ENCODE data around the gene CACNA1C. TPM values are rescaled to one million over a fixed set of nuclear protein-coding genes. Genes with fewer than 3 reads are reported as not detected.

CACNA1C gene
- total RNA-seq, 2 donors from 2014 or later = 8.1 to 18.2 TPM

DNA sequence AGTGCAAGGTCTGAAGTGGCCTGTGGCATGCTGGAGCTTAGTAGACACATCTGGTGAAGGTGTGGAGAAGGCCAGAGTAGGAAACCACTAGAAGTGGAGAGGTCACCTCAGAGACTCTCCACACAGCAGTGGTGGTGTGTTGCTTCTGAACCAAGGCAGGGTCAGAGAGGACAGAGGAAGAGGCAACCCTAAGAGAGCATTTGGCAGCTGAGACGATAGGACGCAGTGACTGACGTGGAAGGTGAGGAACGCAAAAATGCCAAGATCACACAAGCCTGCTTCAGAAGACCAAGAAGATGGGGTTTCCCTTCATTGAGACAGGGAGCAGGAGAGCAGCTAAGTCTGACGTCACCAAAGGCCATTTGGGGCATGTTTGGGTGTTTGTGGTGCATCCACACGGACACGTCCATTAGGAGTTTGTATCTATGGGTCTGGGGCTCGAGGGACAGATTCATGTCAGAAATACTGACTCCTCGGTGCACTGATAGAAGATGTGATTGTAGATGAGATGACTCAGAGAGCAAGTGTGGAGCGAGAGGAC is 338.1 kb downstream of the CACNA1C start:
- no peak for DNase-seq (ENCODE audit: low spot score)
- intact Hi-C loops (cut with DNase I) = loop anchor here (10.0 kb wide), 1 partner anchor 216 kb away; no protein-coding TSS in a partner anchor
- Histone ChIP-seq H3K36me3 (no peaks in the 10 kb centered on the region), H3K9me3 (no peaks in the 10 kb centered on the region), H3K27me3 (replicated peaks; ENCODE audit: insufficient read depth) (no peaks in the 10 kb centered on the region), H3K4me3 (no peak overlapping the region), H3K4me1 (replicated peaks) (no peaks in the 10 kb centered on the region), H3K27ac (no peak overlapping the region)
- 95% methylated on average over 10 of the region's 10 CpGs for WGBS
- TF ChIP-seq, protein P1, sequence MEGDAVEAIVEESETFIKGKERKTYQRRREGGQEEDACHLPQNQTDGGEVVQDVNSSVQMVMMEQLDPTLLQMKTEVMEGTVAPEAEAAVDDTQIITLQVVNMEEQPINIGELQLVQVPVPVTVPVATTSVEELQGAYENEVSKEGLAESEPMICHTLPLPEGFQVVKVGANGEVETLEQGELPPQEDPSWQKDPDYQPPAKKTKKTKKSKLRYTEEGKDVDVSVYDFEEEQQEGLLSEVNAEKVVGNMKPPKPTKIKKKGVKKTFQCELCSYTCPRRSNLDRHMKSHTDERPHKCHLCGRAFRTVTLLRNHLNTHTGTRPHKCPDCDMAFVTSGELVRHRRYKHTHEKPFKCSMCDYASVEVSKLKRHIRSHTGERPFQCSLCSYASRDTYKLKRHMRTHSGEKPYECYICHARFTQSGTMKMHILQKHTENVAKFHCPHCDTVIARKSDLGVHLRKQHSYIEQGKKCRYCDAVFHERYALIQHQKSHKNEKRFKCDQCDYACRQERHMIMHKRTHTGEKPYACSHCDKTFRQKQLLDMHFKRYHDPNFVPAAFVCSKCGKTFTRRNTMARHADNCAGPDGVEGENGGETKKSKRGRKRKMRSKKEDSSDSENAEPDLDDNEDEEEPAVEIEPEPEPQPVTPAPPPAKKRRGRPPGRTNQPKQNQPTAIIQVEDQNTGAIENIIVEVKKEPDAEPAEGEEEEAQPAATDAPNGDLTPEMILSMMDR (IDR thresholded peaks at IDR 0.05) = no peak
- no peak for TF ChIP-seq POLR2A (IDR thresholded peaks at IDR 0.05)
- no peak for TF ChIP-seq POLR2AphosphoS5 (IDR thresholded peaks at IDR 0.05)

DNA sequence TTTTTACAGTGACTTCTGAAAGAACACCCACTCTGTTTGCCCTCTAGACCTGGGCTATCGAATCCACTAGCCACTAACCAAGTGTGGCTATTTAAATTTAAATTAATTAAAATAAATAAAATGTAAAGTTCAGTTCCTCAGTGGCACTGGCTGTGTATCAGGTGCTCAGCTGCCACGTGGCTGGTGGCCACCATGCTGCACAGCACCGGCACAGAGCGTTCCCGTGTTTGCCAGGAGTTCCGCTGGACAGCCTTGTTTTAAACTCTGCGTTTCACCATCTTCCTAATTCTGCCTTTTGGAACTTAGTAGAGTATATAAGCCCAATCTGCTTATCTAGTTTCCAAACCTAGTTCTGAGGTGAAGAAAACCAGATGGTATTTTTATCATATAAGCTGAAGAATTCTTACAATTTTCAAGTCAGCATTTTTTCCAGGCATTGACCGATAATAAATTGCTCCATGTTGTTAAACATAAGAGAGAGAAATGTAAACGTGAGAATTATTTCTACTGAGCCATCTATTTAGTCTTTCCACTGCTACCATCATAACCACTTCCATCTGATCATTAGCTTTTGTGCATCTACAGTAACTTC is 339.0 kb downstream of the CACNA1C start:
- Histone ChIP-seq H3K36me3 (no peaks in the 10 kb centered on the region), H3K4me3 (no peak overlapping the region), H3K27me3 (replicated peaks; ENCODE audit: insufficient read depth) (no peaks in the 10 kb centered on the region), H3K4me1 (replicated peaks) (no peaks in the 10 kb centered on the region), H3K27ac (no peak overlapping the region), H3K9me3 (no peaks in the 10 kb centered on the region)
- TF ChIP-seq, protein P1 (IDR thresholded peaks at IDR 0.05) = no peak
- TF ChIP-seq POLR2AphosphoS5 (IDR thresholded peaks at IDR 0.05) = no peak
- TF ChIP-seq POLR2A (IDR thresholded peaks at IDR 0.05) = no peak
- DNase-seq (ENCODE audit: low spot score) = no peak
- intact Hi-C loops (cut with DNase I) = loop anchor here (10.0 kb wide), 1 partner anchor 217 kb away; no protein-coding TSS in a partner anchor
- WGBS = 90% methylated on average over 9 of the region's 9 CpGs

DNA sequence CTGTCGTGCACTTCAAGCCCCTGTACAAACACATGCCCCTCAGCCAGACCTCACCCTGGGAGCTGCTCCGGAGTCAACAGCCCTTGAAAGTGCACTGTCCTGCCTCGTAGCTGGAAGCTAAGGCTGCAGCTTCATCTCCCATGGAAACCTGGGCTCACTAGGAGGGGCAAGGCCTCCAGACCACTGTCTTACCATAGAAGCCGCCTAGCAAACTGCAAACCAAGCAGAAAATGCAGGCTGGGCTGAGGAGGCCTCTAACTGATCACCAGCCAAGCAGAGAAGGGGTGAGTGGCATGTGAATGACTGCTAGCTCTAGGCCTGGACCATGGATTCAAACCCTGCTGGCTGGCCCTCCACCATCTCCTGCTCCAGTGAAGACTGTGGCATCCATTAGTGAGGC is 340.2 kb downstream of the CACNA1C start:
- 88% methylated on average over 4 of the region's 4 CpGs for whole genome bisulfite sequencing
- Histone ChIP-seq H3K9me3 (no peaks in the 10 kb centered on the region), H3K36me3 (no peaks in the 10 kb centered on the region), H3K27ac (no peak overlapping the region), H3K4me1 (replicated peaks) (no peaks in the 10 kb centered on the region), H3K27me3 (replicated peaks; ENCODE audit: insufficient read depth) (no peaks in the 10 kb centered on the region), H3K4me3 (no peak overlapping the region)
- no peak for DNase-seq (ENCODE audit: low spot score)
- TF ChIP-seq, protein P1 (IDR thresholded peaks at IDR 0.05) = no peak
- TF ChIP-seq POLR2A (IDR thresholded peaks at IDR 0.05) (no peak), POLR2AphosphoS5 (IDR thresholded peaks at IDR 0.05) (no peak)
- intact Hi-C loops (cut with DNase I) = loop anchor here (10.0 kb wide), 1 partner anchor 218 kb away; no protein-coding TSS in a partner anchor

DNA sequence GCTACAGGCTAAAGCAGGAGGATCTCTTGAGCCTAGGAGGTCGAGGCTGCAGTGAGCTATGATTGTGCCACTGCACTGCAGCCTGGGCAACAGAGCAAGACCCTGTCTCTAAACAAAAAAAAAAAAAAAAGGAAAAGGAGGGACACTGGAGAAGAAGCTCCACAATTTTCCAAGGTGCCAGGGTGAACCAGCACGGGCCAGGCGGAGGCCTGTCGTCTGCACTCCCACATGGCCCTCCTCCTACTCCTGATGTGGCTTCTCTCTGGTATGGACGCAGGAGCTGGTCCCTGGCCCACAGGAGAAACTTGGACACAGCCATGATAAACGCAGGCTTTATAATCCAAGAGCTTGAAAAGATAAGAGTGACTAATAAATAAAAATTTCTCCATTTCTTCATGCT is 341.2 kb downstream of the CACNA1C start:
- TF ChIP-seq, protein P1 (IDR thresholded peaks at IDR 0.05) = no peak
- TF ChIP-seq POLR2AphosphoS5 (IDR thresholded peaks at IDR 0.05) = no peak
- no peak for TF ChIP-seq POLR2A (IDR thresholded peaks at IDR 0.05)
- no peak overlapping the region for H3K4me3 ChIP-seq
- H3K27ac ChIP-seq = no peak overlapping the region
- no peaks in the 10 kb centered on the region for H3K9me3 ChIP-seq
- H3K4me1 ChIP-seq (replicated peaks) = no peaks in the 10 kb centered on the region
- intact Hi-C loops (cut with DNase I) = loop anchor here (10.0 kb wide), 1 partner anchor 219 kb away; no protein-coding TSS in a partner anchor
- no peak for DNase-seq (ENCODE audit: low spot score)
- no peaks in the 10 kb centered on the region for H3K36me3 ChIP-seq
- no peaks in the 10 kb centered on the region for H3K27me3 ChIP-seq (replicated peaks; ENCODE audit: insufficient read depth)
- WGBS = 92% methylated on average over 6 of the region's 6 CpGs
